Measurements from ENCODE around the gene DPPA3.
"Not testable (repeated sequence)": the region's sequence is repeated elsewhere in the genome, so short reads cannot be mapped to it uniquely, and the experiment has no call there.

Gene DPPA3

DNA sequence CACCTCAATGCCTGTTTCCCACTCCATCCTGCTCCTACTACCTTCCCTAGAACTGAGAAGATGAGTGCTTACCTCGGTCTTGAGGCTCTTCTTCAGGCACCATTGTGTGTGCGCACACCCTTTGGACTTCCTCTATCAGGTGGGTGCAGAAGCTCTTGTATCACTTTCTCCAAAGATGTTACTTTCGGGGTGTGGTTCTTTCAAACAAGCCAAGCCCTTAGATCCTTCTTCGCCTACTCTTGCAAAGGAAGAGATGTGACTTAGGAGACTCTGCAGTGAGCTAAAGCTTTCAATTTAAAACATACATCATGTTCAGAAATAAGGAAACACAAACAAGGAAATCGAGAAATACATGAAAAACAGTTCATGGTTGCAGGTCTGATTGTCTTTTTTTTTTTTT is 36.0 kb downstream of the DPPA3 start, which contains the start of gene CLEC4C:
CLEC4C (minus strand) TSS at position 130 of the 400 bp plus-strand sequence; CDS start at position 103, 27 bp downstream.
- H3K9ac ChIP-seq (ENCODE audit: low read length): no peak within 1 kb of the TSS
- no peaks in the 10 kb centered on the region for H3K9me3 ChIP-seq (ENCODE audit: control insufficient read depth, low read length)
- no peaks in the 10 kb centered on the region for H3K4me1 ChIP-seq (ENCODE audit: control insufficient read depth, insufficient read depth, low read length)
- H3K27me3 ChIP-seq (ENCODE audit: control insufficient read depth, insufficient read depth, low read length): no peaks in the 10 kb centered on the region
- H3K36me3 ChIP-seq (ENCODE audit: control insufficient read depth, insufficient read depth, low read length): no peaks in the 10 kb centered on the region
- no peak within 1 kb of the TSS for H3K4me3 ChIP-seq (ENCODE audit: low read length)

DNA sequence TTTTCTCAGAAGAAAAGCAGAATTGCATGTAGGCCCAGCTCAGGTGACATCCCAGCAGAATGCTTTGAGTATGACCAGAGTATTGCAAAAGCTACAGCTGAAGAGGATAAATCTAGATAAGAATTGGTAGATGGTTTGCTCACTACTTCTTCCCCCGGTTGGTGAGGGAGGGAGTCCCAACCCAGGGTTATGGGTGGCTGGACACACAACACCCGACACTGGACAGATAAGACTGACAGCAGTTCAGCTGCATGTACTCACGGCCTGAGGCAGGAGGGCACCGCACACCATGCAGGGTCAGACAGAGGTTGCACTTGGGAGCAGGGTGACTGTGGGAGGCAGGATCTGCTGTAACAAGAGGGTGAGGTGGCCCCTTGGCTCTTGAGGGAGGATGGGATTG is 37.6 kb downstream of the DPPA3 start:
- H3K27me3 ChIP-seq (ENCODE audit: control insufficient read depth, insufficient read depth, low read length): no peaks in the 10 kb centered on the region
- H3K9ac ChIP-seq (ENCODE audit: low read length): no peak overlapping the region
- no peaks in the 10 kb centered on the region for H3K36me3 ChIP-seq (ENCODE audit: control insufficient read depth, insufficient read depth, low read length)
- H3K9me3 ChIP-seq (ENCODE audit: control insufficient read depth, low read length): no peaks in the 10 kb centered on the region
- H3K4me3 ChIP-seq (ENCODE audit: low read length): no peak overlapping the region
- H3K4me1 ChIP-seq (ENCODE audit: control insufficient read depth, insufficient read depth, low read length): no peaks in the 10 kb centered on the region

DNA sequence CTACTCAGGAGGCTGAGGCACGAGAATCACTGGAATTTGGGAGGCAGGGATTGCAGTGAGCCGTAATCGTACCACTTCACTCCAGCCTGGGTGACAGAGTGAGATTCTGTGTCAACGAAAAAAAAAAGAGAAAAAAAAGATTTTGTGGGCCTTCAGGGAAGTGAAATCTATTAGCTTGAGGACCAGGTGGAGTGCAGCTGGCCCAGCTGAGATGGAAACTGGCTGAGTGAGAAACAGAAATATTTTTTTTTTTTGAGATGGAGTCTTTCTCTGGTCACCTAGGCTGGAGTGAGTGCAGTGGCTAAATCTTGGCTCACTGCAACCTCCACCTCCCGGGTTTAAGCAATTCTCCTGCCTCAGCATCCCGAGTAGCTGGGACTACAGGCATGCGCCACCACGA is 38.2 kb downstream of the DPPA3 start:
- Histone ChIP-seq H3K27me3 (ENCODE audit: control insufficient read depth, insufficient read depth, low read length) (no peaks in the 10 kb centered on the region), H3K9me3 (ENCODE audit: control insufficient read depth, low read length) (no peaks in the 10 kb centered on the region), H3K36me3 (ENCODE audit: control insufficient read depth, insufficient read depth, low read length) (no peaks in the 10 kb centered on the region), H3K4me1 (ENCODE audit: control insufficient read depth, insufficient read depth, low read length) (no peaks in the 10 kb centered on the region), H3K9ac (ENCODE audit: low read length) (no peak overlapping the region), H3K4me3 (ENCODE audit: low read length) (no peak overlapping the region)

GRCh38 chr12:7750350-7750749 is 39.1 kb downstream of the DPPA3 start:
- Histone ChIP-seq H3K27me3 (ENCODE audit: control insufficient read depth, insufficient read depth, low read length) (no peaks in the 10 kb centered on the region), H3K9me3 (ENCODE audit: control insufficient read depth, low read length) (no peaks in the 10 kb centered on the region), H3K36me3 (ENCODE audit: control insufficient read depth, insufficient read depth, low read length) (no peaks in the 10 kb centered on the region), H3K9ac (ENCODE audit: low read length) (no peak overlapping the region), H3K4me1 (ENCODE audit: control insufficient read depth, insufficient read depth, low read length) (no peaks in the 10 kb centered on the region), H3K4me3 (ENCODE audit: low read length) (no peak overlapping the region)

- no peaks in the 10 kb centered on the region for H3K36me3 ChIP-seq (ENCODE audit: control insufficient read depth, insufficient read depth, low read length)
- no peak overlapping the region for H3K4me3 ChIP-seq (ENCODE audit: low read length)
- no peaks in the 10 kb centered on the region for H3K9me3 ChIP-seq (ENCODE audit: control insufficient read depth, low read length)
- H3K4me1 ChIP-seq (ENCODE audit: control insufficient read depth, insufficient read depth, low read length): no peaks in the 10 kb centered on the region
- H3K27me3 ChIP-seq (ENCODE audit: control insufficient read depth, insufficient read depth, low read length): no peaks in the 10 kb centered on the region
- H3K9ac ChIP-seq (ENCODE audit: low read length): no peak overlapping the region
Measured at GRCh38 chr12:7751394-7751793, 40.2 kb downstream of the DPPA3 start.

GRCh38 chr12:7751941-7752922 is 41.0 kb downstream of the DPPA3 start:
- not testable (repeated sequence) for H3K27me3 ChIP-seq (ENCODE audit: control insufficient read depth, insufficient read depth, low read length); H3K4me3 ChIP-seq (ENCODE audit: low read length); H3K36me3 ChIP-seq (ENCODE audit: control insufficient read depth, insufficient read depth, low read length)

GRCh38 chr12:7755668-7756067 is 44.4 kb downstream of the DPPA3 start:
- H3K36me3 ChIP-seq (ENCODE audit: control insufficient read depth, insufficient read depth, low read length); H3K9me3 ChIP-seq (ENCODE audit: control insufficient read depth, low read length); H3K4me1 ChIP-seq (ENCODE audit: control insufficient read depth, insufficient read depth, low read length); H3K27me3 ChIP-seq (ENCODE audit: control insufficient read depth, insufficient read depth, low read length); H3K4me3 ChIP-seq (ENCODE audit: low read length); H3K9ac ChIP-seq (ENCODE audit: low read length): not testable (repeated sequence)

More at GRCh38 chr12:7751941-7752922, 41.0 kb downstream of the DPPA3 start:
- H3K4me1 ChIP-seq (ENCODE audit: control insufficient read depth, insufficient read depth, low read length); H3K9ac ChIP-seq (ENCODE audit: low read length); H3K9me3 ChIP-seq (ENCODE audit: control insufficient read depth, low read length): not testable (repeated sequence)

- Histone ChIP-seq H3K9ac (ENCODE audit: low read length) (no peak overlapping the region), H3K4me3 (ENCODE audit: low read length) (no peak overlapping the region), H3K36me3 (ENCODE audit: control insufficient read depth, insufficient read depth, low read length) (no peaks in the 10 kb centered on the region), H3K4me1 (ENCODE audit: control insufficient read depth, insufficient read depth, low read length) (no peaks in the 10 kb centered on the region), H3K27me3 (ENCODE audit: control insufficient read depth, insufficient read depth, low read length) (no peaks in the 10 kb centered on the region), H3K9me3 (ENCODE audit: control insufficient read depth, low read length) (no peaks in the 10 kb centered on the region)
Measured at GRCh38 chr12:7756993-7757392, 45.8 kb downstream of the DPPA3 start.

DNA sequence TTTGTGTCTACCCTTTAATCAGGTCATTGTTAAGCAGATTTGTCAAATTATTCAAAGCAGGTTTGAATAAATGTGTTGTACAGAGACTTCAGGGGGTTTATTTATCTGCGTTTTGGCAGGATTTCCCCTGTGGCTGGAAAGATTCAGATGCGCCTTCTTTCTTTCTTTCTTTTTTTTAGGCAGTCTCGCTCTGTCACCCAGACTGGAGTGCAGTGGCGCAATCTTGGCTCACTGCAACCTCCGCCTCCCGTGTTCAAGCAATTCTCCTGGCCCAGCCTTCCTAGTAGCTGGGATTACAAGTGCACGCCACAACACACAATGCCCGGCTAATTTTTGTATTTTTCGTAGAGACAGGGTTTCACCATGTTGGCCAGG is 47.5 kb downstream of the DPPA3 start:
- Histone ChIP-seq H3K9ac (ENCODE audit: low read length) (no peak overlapping the region), H3K36me3 (ENCODE audit: control insufficient read depth, insufficient read depth, low read length) (no peaks in the 10 kb centered on the region), H3K9me3 (ENCODE audit: control insufficient read depth, low read length) (no peaks in the 10 kb centered on the region), H3K4me1 (ENCODE audit: control insufficient read depth, insufficient read depth, low read length) (no peaks in the 10 kb centered on the region), H3K4me3 (ENCODE audit: low read length) (no peak overlapping the region), H3K27me3 (ENCODE audit: control insufficient read depth, insufficient read depth, low read length) (no peaks in the 10 kb centered on the region)
